HG03469 (cell line): Measurements from ENCODE around the gene GGT1.
"Not testable (repeated sequence)": the region's sequence is repeated elsewhere in the genome, so short reads cannot be mapped to it uniquely, and the experiment has no call there.

Experiments
- ATAC-seq: cut with Tn5 transposase; IDR thresholded peaks from one replicate; pipeline ENCODE4 v1.9.1; 2021; ENCODE audit warnings: mild to moderate bottlenecking, moderate library complexity, moderate number of reproducible peaks; ENCODE audit not compliant: unreplicated experiment

The GGT1 gene

GRCh38 chr22:24633231-24634023 is 30.4 kb downstream of the GGT1 start:
- ATAC-seq, result not testable (repeated sequence)

DNA sequence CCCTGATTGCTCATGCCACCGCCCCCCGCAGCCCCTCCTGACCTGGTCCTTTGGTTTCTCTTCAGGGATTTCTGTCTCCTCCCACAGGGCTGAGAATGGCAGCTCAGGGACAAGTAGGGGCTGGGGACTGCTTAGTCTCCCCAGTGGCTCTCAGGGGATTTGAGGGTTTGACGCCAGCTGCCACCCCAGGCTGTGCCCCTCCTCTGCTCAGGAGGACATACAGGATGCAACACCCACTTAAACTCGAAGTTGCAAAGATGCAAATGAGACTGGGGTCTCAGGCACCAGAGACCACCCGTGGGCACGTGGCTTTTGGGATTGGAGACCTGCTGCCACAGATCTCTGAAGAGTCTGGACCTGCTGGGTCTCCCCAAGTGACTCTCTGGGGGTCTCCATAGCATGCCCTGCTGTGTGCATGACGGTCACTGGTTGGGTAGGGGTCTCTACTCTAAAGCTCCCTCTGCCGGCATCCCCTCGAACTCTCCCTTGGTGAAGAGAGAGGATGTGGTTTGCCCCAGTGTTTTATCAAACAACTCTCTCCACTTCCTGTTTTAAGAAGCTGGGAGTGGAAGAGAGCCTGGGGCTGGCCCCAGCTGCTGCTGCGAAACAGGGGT is 31.9 kb downstream of the GGT1 start:
- ATAC-seq, result not testable (repeated sequence)

- not testable (repeated sequence) for ATAC-seq
These were observed 33.5 kb downstream of the GGT1 start for GRCh38 chr22:24636513-24636912.

DNA sequence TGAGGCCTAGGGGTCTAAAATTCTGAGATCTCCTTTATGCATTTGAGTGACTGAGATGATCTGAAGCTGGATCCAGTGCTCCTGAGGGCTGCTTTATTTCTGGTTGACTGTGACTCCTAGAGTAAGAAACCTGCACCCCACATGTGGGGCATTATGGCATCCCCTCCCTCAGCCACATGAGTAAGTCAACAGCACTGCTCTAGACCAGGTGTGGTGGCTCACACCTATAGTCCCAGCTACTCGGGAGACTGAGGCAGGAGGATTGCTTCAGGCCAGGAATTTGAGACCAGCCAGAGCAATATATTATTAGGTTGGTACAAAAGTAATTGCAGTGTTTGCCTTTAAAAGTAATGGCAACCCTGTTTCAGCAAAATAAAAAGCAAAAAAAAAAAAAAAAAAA is 39.3 kb downstream of the GGT1 start:
- not testable (repeated sequence) for ATAC-seq

DNA sequence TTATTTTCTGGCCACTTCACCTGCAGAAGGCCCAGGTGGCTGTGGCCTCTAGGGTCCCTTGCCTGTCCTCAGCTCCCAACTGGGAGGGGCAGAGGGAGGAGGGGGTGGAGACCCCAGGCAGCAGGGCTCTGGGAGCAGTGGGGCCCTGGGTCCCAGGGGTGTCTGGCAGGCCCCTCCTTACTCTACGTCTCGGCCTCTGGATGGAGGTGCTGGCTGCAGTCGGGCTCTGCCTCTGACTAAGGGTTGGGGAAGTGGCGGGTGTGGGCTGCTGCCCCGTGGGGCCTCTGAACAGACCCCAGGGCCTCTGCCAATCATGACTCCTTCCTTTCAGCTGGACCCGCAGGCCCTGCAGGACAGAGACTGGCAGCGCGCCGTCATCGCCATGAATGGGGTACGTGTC is 41.4 kb downstream of the GGT1 start:
- ATAC-seq, result not testable (repeated sequence)

- not testable (repeated sequence) for ATAC-seq
These were observed 42.7 kb downstream of the GGT1 start for GRCh38 chr22:24645408-24646399.

DNA sequence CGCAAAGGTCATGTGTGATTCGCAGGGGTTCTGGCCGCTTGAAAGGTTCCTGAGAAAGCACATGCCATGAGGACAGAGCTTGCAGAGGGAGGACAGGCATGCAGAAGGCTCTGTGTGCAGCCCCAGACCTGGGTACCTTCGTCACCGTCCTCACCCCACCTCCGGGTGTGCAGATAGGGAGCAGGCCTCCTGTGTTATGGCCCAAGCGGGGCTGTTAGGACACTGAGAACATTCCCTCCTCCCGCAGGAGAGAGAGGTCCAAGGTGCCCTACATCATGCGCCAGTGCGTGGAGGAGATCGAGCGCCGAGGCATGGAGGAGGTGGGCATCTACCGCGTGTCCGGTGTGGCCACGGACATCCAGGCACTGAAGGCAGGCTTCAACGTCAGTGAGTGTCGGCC is 43.8 kb downstream of the GGT1 start:
- not testable (repeated sequence) for ATAC-seq

DNA sequence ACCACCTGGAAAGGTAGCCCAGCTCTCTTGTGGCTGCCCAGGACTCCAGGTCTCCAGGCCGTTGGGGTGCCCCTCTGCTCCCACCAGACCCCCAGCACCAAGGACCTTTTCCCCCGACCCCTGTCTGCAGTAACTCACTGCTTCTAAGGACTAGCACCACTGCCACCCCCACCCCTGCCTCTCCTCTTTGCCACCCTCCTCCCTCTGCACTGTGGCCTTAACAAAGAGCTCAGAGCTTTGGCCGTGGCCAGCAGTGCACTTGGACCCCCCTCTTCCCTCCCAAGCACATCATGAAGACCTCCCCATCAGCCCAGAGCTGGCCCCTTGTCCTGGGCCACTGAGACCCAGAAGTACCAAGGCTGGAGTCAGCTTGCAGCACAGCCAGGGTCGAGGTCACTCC is 46.4 kb downstream of the GGT1 start:
- not testable (repeated sequence) for ATAC-seq

DNA sequence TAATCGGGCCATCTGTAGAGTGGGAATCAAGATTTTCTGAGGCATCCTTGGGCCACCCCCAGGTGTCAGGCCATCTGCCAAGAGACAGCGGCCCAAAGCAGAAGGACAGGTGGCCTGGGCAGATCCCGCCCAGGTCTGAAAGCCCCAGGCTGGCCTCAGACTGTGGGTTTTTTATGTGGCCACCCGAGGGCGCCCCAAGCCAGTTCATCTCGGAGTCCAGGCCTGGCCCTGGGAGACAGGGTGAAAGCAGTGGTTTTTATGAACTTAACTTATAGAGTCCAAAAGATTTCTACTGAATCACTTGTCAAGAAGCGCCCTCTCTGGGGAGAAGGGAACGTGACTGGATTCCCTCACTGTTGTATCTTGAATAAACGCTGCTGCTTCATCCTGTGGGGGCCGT is 47.9 kb downstream of the GGT1 start:
- not testable (repeated sequence) for ATAC-seq

DNA sequence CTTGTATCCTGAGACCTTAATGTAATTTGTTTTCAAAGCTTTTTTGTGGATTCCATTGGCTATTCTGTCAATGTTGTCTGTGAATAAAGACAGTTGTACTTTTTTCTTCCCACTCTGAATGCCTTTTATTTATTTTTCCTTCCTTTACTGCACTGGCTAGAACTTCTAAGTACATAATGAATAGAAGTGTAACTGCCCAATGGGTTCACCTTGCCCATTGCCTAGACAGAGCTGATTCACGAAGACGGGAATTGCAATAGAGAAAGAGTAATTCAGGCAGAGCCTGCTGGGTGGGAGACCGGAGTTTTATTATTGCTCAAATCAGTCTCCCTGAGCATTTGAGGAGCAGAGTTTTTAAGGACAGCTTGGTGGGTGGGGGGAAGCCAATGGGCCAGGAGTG is 62.4 kb downstream of the GGT1 start:
- not testable (repeated sequence) for ATAC-seq

GRCh38 chr22:24667904-24668303 is 64.9 kb downstream of the GGT1 start:
- not testable (repeated sequence) for ATAC-seq

DNA sequence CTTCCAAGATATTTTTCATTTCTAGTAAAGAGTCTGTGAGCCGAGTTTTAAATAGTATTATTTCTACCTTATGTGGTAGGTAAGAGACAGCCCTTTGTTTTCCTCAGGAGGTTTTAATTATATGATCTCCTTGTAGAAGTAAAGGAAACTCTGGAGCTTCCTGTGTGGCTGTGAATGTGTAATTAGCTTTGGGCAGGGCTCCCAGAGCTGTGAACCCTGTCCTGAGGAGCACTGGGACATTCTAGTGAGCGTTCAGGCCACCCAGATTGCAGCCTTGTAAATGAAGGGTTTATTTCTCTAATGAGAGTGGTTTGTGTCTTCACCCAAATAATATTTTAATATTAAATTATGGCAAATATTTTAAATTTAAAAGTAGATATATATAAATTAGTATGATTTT is 69.5 kb downstream of the GGT1 start:
- ATAC-seq, result not testable (repeated sequence)
